KOPT-K1 (cell line): ENCODE measurements around the gene SDCCAG8.

Source experiments
- H3K27ac ChIP-seq: fragments of 200-600 bp; sonication (generic); 2 replicates; pipeline ENCODE4 v1.5.1; 2016; ENCODE audit warnings: antibody characterized with exemption, mild to moderate bottlenecking, low read depth, low read length; ENCODE audit not compliant: poor library complexity, severe bottlenecking
- H3K36me3 ChIP-seq: fragments of 200-600 bp; sonication (generic); 2 replicates; pipeline ENCODE4 v1.5.1; 2017; ENCODE audit warnings: antibody characterized with exemption, mild to moderate bottlenecking, low read length, moderate library complexity; ENCODE audit not compliant: insufficient read depth
- H3K9me3 ChIP-seq: fragments of 200-600 bp; sonication (generic); 2 replicates; pipeline ENCODE4 v1.5.1; 2017; ENCODE audit warnings: antibody characterized with exemption, low read length, mild to moderate bottlenecking; ENCODE audit not compliant: insufficient read depth, poor library complexity, severe bottlenecking

SDCCAG8 gene

GRCh38 chr1:243465738-243466137 is 209.9 kb downstream of the SDCCAG8 start:
- Histone ChIP-seq H3K27ac (no peak overlapping the region), H3K9me3 (no peaks in the 10 kb centered on the region), H3K36me3 (no peaks in the 10 kb centered on the region)

- H3K27ac ChIP-seq = no peak overlapping the region
- H3K36me3 ChIP-seq = no peaks in the 10 kb centered on the region
- no peaks in the 10 kb centered on the region for H3K9me3 ChIP-seq
These were observed 213.7 kb downstream of the SDCCAG8 start for GRCh38 chr1:243469497-243469896.

- Histone ChIP-seq H3K36me3 (no peaks in the 10 kb centered on the region), H3K27ac (no peak overlapping the region), H3K9me3 (no peaks in the 10 kb centered on the region)
These were observed 214.7 kb downstream of the SDCCAG8 start for GRCh38 chr1:243470502-243470901.

GRCh38 chr1:243471026-243471685 is 215.3 kb downstream of the SDCCAG8 start:
- no peaks in the 10 kb centered on the region for H3K9me3 ChIP-seq
- no peaks in the 10 kb centered on the region for H3K36me3 ChIP-seq
- no peak overlapping the region for H3K27ac ChIP-seq

- H3K9me3 ChIP-seq = no peaks in the 10 kb centered on the region
- no peaks in the 10 kb centered on the region for H3K36me3 ChIP-seq
- H3K27ac ChIP-seq = peak overlapping the region; percentile 84
These were observed 216.2 kb downstream of the SDCCAG8 start for GRCh38 chr1:243471754-243472745.

- Histone ChIP-seq H3K9me3 (no peaks in the 10 kb centered on the region), H3K36me3 (no peaks in the 10 kb centered on the region), H3K27ac (peak overlapping the region; percentile 84)
These were observed 217.6 kb downstream of the SDCCAG8 start for GRCh38 chr1:243473227-243474135.

- no peaks in the 10 kb centered on the region for H3K36me3 ChIP-seq
- H3K9me3 ChIP-seq = no peaks in the 10 kb centered on the region
- peak overlapping the region; percentile 84 for H3K27ac ChIP-seq
These were observed 218.5 kb downstream of the SDCCAG8 start for GRCh38 chr1:243474136-243474881.

- H3K36me3 ChIP-seq = no peaks in the 10 kb centered on the region
- H3K9me3 ChIP-seq = no peaks in the 10 kb centered on the region
- H3K27ac ChIP-seq = no peak overlapping the region
These were observed 219.1 kb downstream of the SDCCAG8 start for GRCh38 chr1:243474906-243475305.

GRCh38 chr1:243475966-243476365 is 220.1 kb downstream of the SDCCAG8 start:
- H3K36me3 ChIP-seq = no peaks in the 10 kb centered on the region
- H3K9me3 ChIP-seq = no peaks in the 10 kb centered on the region
- no peak overlapping the region for H3K27ac ChIP-seq

- no peak overlapping the region for H3K27ac ChIP-seq
- H3K36me3 ChIP-seq = no peaks in the 10 kb centered on the region
- H3K9me3 ChIP-seq = no peaks in the 10 kb centered on the region
These were observed 222.0 kb downstream of the SDCCAG8 start for GRCh38 chr1:243477731-243478290.

GRCh38 chr1:243481101-243481500 is 225.3 kb downstream of the SDCCAG8 start:
- no peaks in the 10 kb centered on the region for H3K9me3 ChIP-seq
- no peaks in the 10 kb centered on the region for H3K36me3 ChIP-seq
- H3K27ac ChIP-seq = no peak overlapping the region

- H3K27ac ChIP-seq = peak overlapping the region; percentile 81
- H3K9me3 ChIP-seq = no peaks in the 10 kb centered on the region
- H3K36me3 ChIP-seq = no peaks in the 10 kb centered on the region
These were observed 226.5 kb downstream of the SDCCAG8 start for GRCh38 chr1:243482141-243483022.

- Histone ChIP-seq H3K9me3 (no peaks in the 10 kb centered on the region), H3K36me3 (no peaks in the 10 kb centered on the region), H3K27ac (peak overlapping the region; percentile 81)
These were observed 227.4 kb downstream of the SDCCAG8 start for GRCh38 chr1:243483071-243483771.
